ENCODE data around the gene DMD.
"Not testable (repeated sequence)": the region's sequence is repeated elsewhere in the genome, so short reads cannot be mapped to it uniquely, and the experiment has no call there.

The DMD gene

DNA sequence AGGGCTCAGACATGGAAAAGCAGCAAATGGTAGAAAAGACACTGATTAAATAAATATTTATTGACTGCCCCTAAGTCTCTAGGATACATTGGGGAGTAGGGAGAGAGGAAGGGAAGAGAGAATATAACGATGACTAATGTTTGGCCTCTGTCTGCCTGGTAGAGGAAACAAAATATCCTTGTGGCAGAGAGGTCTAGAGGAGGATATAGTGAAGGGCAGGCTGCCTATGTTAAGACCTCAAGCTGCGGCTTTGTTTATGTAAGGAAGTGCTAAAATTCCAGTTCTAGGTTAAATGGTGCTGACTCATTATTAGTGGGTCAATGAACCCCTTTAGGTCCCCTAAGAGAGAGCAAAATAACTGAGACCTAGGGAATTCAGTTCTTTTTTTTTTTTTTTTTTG, 1712.2 kb downstream of the DMD start:
- no peak overlapping the region for H3K4me3 ChIP-seq (ENCODE audit: low read depth, low read length)
- TF ChIP-seq, protein P1, sequence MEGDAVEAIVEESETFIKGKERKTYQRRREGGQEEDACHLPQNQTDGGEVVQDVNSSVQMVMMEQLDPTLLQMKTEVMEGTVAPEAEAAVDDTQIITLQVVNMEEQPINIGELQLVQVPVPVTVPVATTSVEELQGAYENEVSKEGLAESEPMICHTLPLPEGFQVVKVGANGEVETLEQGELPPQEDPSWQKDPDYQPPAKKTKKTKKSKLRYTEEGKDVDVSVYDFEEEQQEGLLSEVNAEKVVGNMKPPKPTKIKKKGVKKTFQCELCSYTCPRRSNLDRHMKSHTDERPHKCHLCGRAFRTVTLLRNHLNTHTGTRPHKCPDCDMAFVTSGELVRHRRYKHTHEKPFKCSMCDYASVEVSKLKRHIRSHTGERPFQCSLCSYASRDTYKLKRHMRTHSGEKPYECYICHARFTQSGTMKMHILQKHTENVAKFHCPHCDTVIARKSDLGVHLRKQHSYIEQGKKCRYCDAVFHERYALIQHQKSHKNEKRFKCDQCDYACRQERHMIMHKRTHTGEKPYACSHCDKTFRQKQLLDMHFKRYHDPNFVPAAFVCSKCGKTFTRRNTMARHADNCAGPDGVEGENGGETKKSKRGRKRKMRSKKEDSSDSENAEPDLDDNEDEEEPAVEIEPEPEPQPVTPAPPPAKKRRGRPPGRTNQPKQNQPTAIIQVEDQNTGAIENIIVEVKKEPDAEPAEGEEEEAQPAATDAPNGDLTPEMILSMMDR (IDR thresholded peaks at IDR 0.05; ENCODE audit: borderline replicate concordance, insufficient read depth, low read depth, low read length): no peak

DNA sequence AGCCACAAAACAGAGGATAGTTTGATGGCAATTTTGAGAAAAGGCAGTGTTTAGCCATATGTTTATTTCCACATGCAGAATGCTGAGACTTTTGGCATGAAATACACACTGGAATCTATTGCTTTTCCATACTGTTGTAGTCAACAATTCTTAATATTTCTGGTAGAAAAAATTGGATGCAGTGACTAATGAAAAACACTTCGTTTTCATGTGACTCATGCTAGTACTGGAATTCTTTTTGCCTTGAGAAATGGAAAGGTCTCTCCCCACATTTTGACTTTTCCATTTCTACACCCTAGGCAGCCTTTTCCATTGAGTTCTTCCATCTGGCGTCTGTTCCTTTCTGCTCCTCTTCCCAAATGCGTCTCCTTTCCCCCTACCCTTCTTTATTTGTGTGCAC, 1714.3 kb downstream of the DMD start:
- no peak overlapping the region for H3K4me3 ChIP-seq (ENCODE audit: low read depth, low read length)
- TF ChIP-seq, protein P1 (IDR thresholded peaks at IDR 0.05; ENCODE audit: borderline replicate concordance, insufficient read depth, low read depth, low read length): no peak

DNA sequence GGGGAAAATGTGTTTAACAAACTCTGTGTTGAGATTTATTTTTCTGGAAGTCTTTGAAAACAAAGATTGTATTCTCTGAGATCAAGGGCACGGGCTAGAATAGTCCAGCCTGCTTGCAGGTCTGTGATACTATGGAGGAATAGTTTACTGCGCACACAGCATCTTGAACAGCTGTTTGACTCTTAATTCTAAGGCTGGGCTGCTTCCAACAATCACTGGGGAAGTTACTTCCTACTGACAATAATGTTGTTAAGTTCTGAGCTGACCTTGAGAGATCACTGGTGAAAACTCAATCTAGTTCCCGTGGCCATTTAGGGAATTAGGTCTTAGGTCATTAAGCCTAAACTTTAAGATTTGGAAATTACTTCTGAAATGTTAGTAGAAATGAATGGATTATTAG, 1723.4 kb downstream of the DMD start:
- no peak overlapping the region for H3K4me3 ChIP-seq (ENCODE audit: low read depth, low read length)
- TF ChIP-seq, protein P1 (IDR thresholded peaks at IDR 0.05; ENCODE audit: borderline replicate concordance, insufficient read depth, low read depth, low read length): no peak

DNA sequence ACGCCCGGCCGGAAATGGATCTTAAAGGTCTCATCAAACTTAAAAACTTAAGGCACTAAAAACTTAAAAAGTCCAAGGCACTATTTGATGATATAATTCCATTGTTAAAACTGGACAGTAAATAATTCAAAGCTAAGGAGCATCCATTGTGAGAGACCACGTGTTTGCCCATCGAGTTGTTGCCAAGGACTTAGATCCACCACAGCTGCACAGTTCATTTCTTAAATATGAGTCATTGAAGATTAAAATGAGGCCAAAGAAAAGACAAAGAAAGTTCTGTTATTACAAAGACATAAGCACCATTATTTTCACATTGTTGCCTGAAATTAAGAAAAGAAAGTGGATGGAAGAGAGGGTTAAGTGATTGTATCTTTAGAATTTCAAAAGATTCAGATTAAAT, 1728.0 kb downstream of the DMD start:
- H3K4me3 ChIP-seq (ENCODE audit: low read depth, low read length): no peak overlapping the region
- TF ChIP-seq, protein P1 (IDR thresholded peaks at IDR 0.05; ENCODE audit: borderline replicate concordance, insufficient read depth, low read depth, low read length): no peak

DNA sequence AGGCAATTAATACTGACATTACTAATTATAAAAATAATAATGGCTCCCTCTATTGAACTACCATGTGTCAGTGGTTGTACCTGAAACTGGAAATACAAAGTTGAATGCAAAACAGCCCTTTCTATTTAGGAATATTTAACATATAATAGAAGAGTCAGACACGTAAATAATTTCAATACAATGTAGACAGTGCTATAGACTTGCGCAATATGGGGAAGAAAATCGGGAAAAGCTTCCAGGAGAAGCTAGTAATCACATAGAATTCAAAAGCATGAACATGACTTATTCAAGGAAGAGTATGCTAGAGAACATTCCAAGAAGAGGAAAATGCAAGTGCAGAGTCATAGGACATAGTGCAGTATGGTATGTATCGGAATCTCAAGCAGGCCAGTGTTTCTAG, 1730.7 kb downstream of the DMD start:
- TF ChIP-seq, protein P1 (IDR thresholded peaks at IDR 0.05; ENCODE audit: borderline replicate concordance, insufficient read depth, low read depth, low read length): no peak

DNA sequence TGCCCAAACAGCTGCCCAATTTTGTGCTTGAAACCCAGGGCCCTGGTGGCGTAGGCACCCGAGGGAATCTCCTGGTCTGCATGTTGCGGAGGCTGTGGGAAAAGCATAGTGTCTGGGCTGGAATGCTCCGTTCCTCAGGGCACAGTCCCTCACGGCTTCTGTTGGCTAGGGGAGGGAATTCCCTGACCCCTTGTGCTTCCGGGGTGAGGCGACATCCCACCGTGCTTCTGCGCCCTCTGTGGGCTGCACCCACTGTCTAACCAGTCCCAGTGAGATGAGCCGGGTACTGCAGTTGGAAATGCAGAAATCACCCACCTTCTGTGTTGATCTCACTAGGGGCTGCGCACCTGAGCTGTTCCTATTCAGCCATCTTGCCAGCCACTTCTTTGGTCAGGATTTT, 1740.1 kb downstream of the DMD start:
- TF ChIP-seq, protein P1 (IDR thresholded peaks at IDR 0.05; ENCODE audit: borderline replicate concordance, insufficient read depth, low read depth, low read length): no peak
- H3K4me3 ChIP-seq (ENCODE audit: low read depth, low read length): no peak overlapping the region

More for the DNA sequence above, 1730.7 kb downstream of the DMD start:
- H3K4me3 ChIP-seq (ENCODE audit: low read depth, low read length): no peak overlapping the region

DNA sequence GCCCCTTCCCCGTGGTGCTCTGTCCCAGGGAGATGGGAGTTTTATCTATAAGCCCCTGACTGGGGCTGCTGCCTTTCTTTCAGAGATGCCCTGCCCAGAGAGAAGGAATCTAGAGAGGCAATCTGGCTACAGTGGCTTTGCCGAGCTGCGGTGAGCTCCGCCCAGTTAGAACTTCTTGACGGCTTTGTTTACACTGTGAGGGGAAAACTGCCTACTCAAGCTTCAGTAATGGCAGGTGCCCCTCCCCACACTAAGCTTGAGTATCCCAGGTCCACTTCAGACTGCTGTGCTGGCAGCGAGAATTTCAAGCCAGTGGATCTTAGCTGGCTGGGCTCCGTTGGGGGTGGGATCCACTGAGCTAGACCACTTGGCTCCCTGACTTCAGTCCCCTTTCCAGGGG, 1740.6 kb downstream of the DMD start:
- not testable (repeated sequence) for H3K4me3 ChIP-seq (ENCODE audit: low read depth, low read length)

DNA sequence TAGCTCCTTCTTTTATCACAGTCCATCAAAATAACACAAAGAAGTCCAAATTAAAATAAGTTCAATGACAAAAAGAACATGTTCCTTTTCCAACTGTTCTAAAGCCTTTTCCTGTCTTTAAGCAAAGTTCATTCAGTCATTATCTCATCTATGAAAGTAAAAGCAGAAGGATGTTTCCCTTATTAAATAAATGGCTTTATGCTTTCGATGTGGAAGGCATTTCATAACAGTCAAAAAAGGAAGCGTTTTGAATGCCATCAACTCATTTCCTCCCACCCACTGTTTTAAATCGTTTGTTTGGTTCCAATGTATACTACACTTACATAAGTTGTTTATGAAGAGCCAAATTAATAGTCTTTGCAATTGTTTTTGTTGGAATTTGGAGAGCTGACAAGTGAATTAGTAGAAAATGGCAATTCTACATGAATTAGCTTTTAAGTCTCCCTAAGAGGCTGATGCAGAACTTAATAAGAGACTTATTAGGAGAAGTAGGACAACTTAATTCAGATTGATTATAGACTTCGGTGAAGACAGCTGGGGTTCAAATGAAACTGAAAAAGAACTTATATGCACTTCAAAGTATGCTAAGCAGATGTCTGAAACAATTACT, 1746.9 kb downstream of the DMD start:
- H3K4me3 ChIP-seq (ENCODE audit: low read depth, low read length): no peak overlapping the region
- TF ChIP-seq, protein P1 (IDR thresholded peaks at IDR 0.05; ENCODE audit: borderline replicate concordance, insufficient read depth, low read depth, low read length): no peak
